Measurements from ENCODE around the gene GRIA1.

DNA sequence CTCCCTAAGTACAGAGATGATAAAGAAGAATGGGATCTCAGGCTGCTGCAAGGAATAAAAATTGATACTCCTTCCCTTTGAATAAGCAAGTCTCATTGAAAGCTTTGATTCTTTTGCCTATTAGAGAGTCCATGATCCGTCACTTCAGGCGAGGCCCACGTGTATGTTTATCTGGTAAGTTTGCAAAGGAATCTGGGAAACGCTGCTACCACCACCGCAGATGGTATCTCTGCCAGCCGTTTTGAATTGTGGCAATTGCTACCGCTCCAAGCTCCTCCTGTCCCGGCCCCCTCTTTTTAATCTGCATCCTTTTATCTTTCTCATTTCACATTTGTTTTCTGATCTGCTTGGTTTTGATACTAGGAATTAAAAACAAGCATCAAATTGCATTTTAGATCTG is 42.9 kb upstream of the GRIA1 start:
- TF ChIP-seq POLR2A (IDR thresholded peaks at IDR 0.05) (no peak), EP300 (IDR thresholded peaks at IDR 0.05) (no peak)
- TF ChIP-seq, protein P1, sequence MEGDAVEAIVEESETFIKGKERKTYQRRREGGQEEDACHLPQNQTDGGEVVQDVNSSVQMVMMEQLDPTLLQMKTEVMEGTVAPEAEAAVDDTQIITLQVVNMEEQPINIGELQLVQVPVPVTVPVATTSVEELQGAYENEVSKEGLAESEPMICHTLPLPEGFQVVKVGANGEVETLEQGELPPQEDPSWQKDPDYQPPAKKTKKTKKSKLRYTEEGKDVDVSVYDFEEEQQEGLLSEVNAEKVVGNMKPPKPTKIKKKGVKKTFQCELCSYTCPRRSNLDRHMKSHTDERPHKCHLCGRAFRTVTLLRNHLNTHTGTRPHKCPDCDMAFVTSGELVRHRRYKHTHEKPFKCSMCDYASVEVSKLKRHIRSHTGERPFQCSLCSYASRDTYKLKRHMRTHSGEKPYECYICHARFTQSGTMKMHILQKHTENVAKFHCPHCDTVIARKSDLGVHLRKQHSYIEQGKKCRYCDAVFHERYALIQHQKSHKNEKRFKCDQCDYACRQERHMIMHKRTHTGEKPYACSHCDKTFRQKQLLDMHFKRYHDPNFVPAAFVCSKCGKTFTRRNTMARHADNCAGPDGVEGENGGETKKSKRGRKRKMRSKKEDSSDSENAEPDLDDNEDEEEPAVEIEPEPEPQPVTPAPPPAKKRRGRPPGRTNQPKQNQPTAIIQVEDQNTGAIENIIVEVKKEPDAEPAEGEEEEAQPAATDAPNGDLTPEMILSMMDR (IDR thresholded peaks at IDR 0.05), result no peak
